IMR-90 (cell line): ENCODE data around the gene TES. TPM values are rescaled to one million over a fixed set of nuclear protein-coding genes. Genes with fewer than 3 reads are reported as not detected.
"Not testable (repeated sequence)": the region's sequence is repeated elsewhere in the genome, so short reads cannot be mapped to it uniquely, and the experiment has no call there.

Source experiments
- ATAC-seq: fragments of 200-7000 bp; cut with Tn5 transposase; 2 replicates; pipeline ENCODE4 v1.9.1; 2020; ENCODE audit warnings: low read depth, mild to moderate bottlenecking, moderate library complexity
- BruUV-seq: library from RNA; stranded (reverse); fragments of 400-500 nt; replicated peaks from 2 replicates; lab custom pipeline; 2021; lab: Mats Ljungman, UMichigan
- CTCF ChIA-PET: fragments of 300-600 bp; formaldehyde crosslinking; extraction: SDS; loops from one replicate; lab custom pipeline; 2021; ENCODE audit warnings: antibody characterized with exemption; lab: Yijun Ruan, JAX
- POLR2A ChIA-PET: fragments of 300-600 bp; sonication (Branson Sonifier 250); formaldehyde crosslinking; loops from one replicate; lab custom pipeline; 2022; ENCODE audit warnings: antibody characterized with exemption; ENCODE audit not compliant: unreplicated experiment; lab: Charles Lee
- DNase-seq: peaks from one replicate; pipeline ENCODE4 v3.0.0; 2013
- H2AFZ ChIP-seq: replicated peaks from 2 replicates; pipeline ENCODE3; 2013; ENCODE audit warnings: low read length, mild to moderate bottlenecking; ENCODE audit not compliant: poor library complexity
- H2AK5ac ChIP-seq: 2 replicates; pipeline ENCODE4 v1.6.1; 2013; ENCODE audit warnings: low read depth, low read length, inconsistent platforms
- H2AK9ac ChIP-seq: replicated peaks from 2 replicates; pipeline ENCODE3; 2013; ENCODE audit warnings: mild to moderate bottlenecking, low read depth, low read length, moderate library complexity; ENCODE audit not compliant: poor library complexity
- H2BK120ac ChIP-seq: 2 replicates; pipeline ENCODE4 v1.6.1; 2013; ENCODE audit warnings: low read depth, low read length, inconsistent platforms
- H2BK15ac ChIP-seq: 3 replicates; pipeline ENCODE4 v1.6.1; 2013; ENCODE audit warnings: low read depth, low read length, inconsistent platforms
- H2BK20ac ChIP-seq: 2 replicates; pipeline ENCODE4 v1.6.1; 2013; ENCODE audit warnings: low read depth, mild to moderate bottlenecking, inconsistent platforms, low read length, moderate library complexity
- H2BK5ac ChIP-seq: 2 replicates; pipeline ENCODE4 v1.6.1; 2013; ENCODE audit warnings: mild to moderate bottlenecking, low read depth, low read length, inconsistent platforms; ENCODE audit not compliant: poor library complexity, severe bottlenecking
- H3K14ac ChIP-seq: replicated peaks from 2 replicates; pipeline ENCODE4 v1.6.1; 2013; ENCODE audit warnings: low read depth, low read length, inconsistent platforms
- H3K18ac ChIP-seq: 2 replicates; pipeline ENCODE4 v1.6.1; 2013; ENCODE audit warnings: low read depth, low read length, control low read depth
- H3K23ac ChIP-seq: 2 replicates; pipeline ENCODE4 v1.6.1; 2013; ENCODE audit warnings: low read depth, low read length, inconsistent platforms
- H3K27ac ChIP-seq: 2 replicates; pipeline ENCODE4 v1.5.1; 2013; ENCODE audit warnings: mild to moderate bottlenecking, control low read depth, low read length; ENCODE audit not compliant: insufficient read depth
- H3K27me3 ChIP-seq: 2 replicates; pipeline ENCODE4 v1.6.1; 2013; ENCODE audit warnings: low read length; ENCODE audit not compliant: control insufficient read depth, insufficient read depth
- H3K36me3 ChIP-seq: 2 replicates; pipeline ENCODE4 v1.6.1; 2013; ENCODE audit warnings: low read length, mixed read lengths; ENCODE audit not compliant: control insufficient read depth, insufficient read depth
- H3K4ac ChIP-seq: 2 replicates; pipeline ENCODE4 v1.6.1; 2013; ENCODE audit warnings: low read depth, low read length, inconsistent platforms
- H3K4me1 ChIP-seq: 2 replicates; pipeline ENCODE4 v1.6.1; 2013; ENCODE audit warnings: low read length, mixed read lengths; ENCODE audit not compliant: control insufficient read depth, insufficient read depth
- H3K4me2 ChIP-seq: 2 replicates; pipeline ENCODE4 v1.6.1; 2013; ENCODE audit warnings: low read depth, mild to moderate bottlenecking, control low read depth, low read length, moderate library complexity
- H3K4me3 ChIP-seq: 2 replicates; pipeline ENCODE4 v1.5.1; 2013; ENCODE audit warnings: low read depth, mild to moderate bottlenecking, control low read depth, low read length, moderate library complexity; ENCODE audit not compliant: insufficient read depth
- H3K56ac ChIP-seq: 2 replicates; pipeline ENCODE4 v1.6.1; 2013; ENCODE audit warnings: low read length, inconsistent platforms; ENCODE audit not compliant: insufficient read depth; ENCODE audit errors: extremely low read depth
- H3K79me1 ChIP-seq, 2 experiments: 2 replicates each; pipeline ENCODE4 v1.6.1; 2013; ENCODE audit warnings: low read length in 2 of 2, inconsistent platforms in 1 of 2, low read depth in 1 of 2
- H3K9ac ChIP-seq: 2 replicates; pipeline ENCODE4 v1.6.1; 2013; ENCODE audit warnings: low read depth, low read length, control low read depth
- H3K9me1 ChIP-seq: 2 replicates; pipeline ENCODE4 v1.6.1; 2013; ENCODE audit warnings: low read length, inconsistent platforms; ENCODE audit not compliant: insufficient read depth
- H3K9me3 ChIP-seq: 2 replicates; pipeline ENCODE4 v1.6.1; 2013; ENCODE audit warnings: low read length; ENCODE audit not compliant: control insufficient read depth, insufficient read depth
- H4K20me1 ChIP-seq: 2 replicates; pipeline ENCODE4 v1.6.1; 2013; ENCODE audit warnings: low read length, inconsistent platforms; ENCODE audit not compliant: insufficient read depth
- H4K5ac ChIP-seq: 2 replicates; pipeline ENCODE4 v1.6.1; 2013; ENCODE audit warnings: mild to moderate bottlenecking, low read depth, low read length, control low read depth
- H4K8ac ChIP-seq, 2 experiments: 2 replicates each; pipeline ENCODE4 v1.6.1; 2013; ENCODE audit warnings: low read depth in 2 of 2, low read length in 2 of 2, control low read depth in 1 of 2, inconsistent platforms in 1 of 2
- H4K91ac ChIP-seq: 2 replicates; pipeline ENCODE4 v1.6.1; 2013; ENCODE audit warnings: low read depth, low read length, inconsistent platforms; ENCODE audit not compliant: insufficient read depth
- WGBS, 2 experiments: methylation state at CpG; one replicate each; pipeline versions ENCODE4 v1.1.5 to v1.1.7; 2013; ENCODE audit warnings: missing lambda C conversion rate in 2 of 2; ENCODE audit not compliant: insufficient read length in 1 of 2; ENCODE audit errors: extremely low coverage in 2 of 2; 5-methylcytosine and 5-hydroxymethylcytosine counted together
- dilution Hi-C: fragments of 300-500 bp; cut with HindIII; formaldehyde crosslinking; loops from one replicate; pipeline ENCODE4 v1.14.3; 2018; ENCODE audit warnings: low sequenced_read_pairs; ENCODE audit not compliant: unreplicated experiment
- in situ Hi-C: fragments of 300-500 bp; cut with MboI; formaldehyde crosslinking; loops from 3 replicates; pipeline ENCODE4 v1.14.3; 2019; ENCODE audit warnings: low sequenced_read_pairs, inconsistent platforms, mixed read lengths
- intact Hi-C: fragments of 100-400 bp; cut with micrococcal nuclease; formaldehyde crosslinking; loops from 2 replicates; pipeline ENCODE4 v1.10.0; 2022
- polyA plus RNA-seq, 3 experiments: library from polyadenylated mRNA; depleted of rRNA; stranded (reverse); fragments of >200 nt; gene quantifications; 2 replicates each; pipeline ENCODE4 v1.2.3, GENCODE V29; 2012; ENCODE audit warnings: low replicate concordance in 1 of 3
- total RNA-seq: library from RNA; depleted of rRNA; stranded (reverse); fragments of >200 nt; gene quantifications from 2 replicates; pipeline ENCODE4 v1.2.3, GENCODE V29; 2012

Gene TES
- total and polyA plus RNA-seq, 2 of the 4 experiments (the other 2 are of a cell fraction): 54.0 to 83.3 TPM

DNA sequence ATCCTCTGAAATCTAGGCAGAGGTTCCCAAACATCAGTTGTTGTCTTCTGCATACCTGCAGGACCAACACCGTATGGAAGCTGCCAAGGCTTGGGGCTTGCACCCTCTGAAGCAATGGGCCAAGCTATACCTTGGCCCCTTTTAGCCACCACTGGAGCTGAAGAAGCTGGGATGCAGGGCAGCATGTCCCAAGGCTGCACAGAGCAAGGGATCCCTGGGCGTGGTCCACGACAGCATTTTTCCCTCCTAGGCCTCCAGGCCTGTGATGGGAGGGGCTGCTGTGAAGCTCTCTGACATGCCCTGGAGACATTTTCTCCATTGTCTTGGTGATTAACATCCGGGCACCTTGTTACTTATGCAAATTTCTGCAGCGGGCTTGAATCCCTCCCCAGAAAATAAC, 34.5 kb downstream of the TES start:
- CTCF ChIA-PET: not testable (repeated sequence)

More for the DNA sequence above, 34.5 kb downstream of the TES start:
- H3K4me3 ChIP-seq, DNase-seq, H3K27ac ChIP-seq, H4K91ac ChIP-seq, H3K9ac ChIP-seq, H3K27me3 ChIP-seq, POLR2A ChIA-PET, H4K20me1 ChIP-seq, H3K14ac ChIP-seq, H3K4ac ChIP-seq, H2BK20ac ChIP-seq, H3K4me1 ChIP-seq, H3K18ac ChIP-seq, intact Hi-C loops, H3K56ac ChIP-seq, H3K9me3 ChIP-seq, H3K4me2 ChIP-seq, H2BK120ac ChIP-seq, in situ Hi-C loops, H3K9me1 ChIP-seq, H4K8ac ChIP-seq, H2AK5ac ChIP-seq, ATAC-seq, H2AK9ac ChIP-seq, H3K36me3 ChIP-seq, dilution Hi-C loops, H2BK5ac ChIP-seq, BruUV-seq, H3K23ac ChIP-seq, H2AFZ ChIP-seq, H4K5ac ChIP-seq, H2BK15ac ChIP-seq: not testable (repeated sequence)
- H3K79me1 ChIP-seq: peaks cover 23 to 34% of the 10 kb centered on the region in 2 experiments
- 96% methylated on average over 3 of the region's 5 CpGs; no CpG with 5 or more reads in 1 of the 2 experiments for WGBS, 2 experiments
